ENCODE measurements around the gene PDE7B. TPM values are rescaled to one million over a fixed set of nuclear protein-coding genes. Genes with fewer than 3 reads are reported as not detected.

Gene PDE7B
- total RNA-seq, 1 experiment from 2014 or later, result not detected

DNA sequence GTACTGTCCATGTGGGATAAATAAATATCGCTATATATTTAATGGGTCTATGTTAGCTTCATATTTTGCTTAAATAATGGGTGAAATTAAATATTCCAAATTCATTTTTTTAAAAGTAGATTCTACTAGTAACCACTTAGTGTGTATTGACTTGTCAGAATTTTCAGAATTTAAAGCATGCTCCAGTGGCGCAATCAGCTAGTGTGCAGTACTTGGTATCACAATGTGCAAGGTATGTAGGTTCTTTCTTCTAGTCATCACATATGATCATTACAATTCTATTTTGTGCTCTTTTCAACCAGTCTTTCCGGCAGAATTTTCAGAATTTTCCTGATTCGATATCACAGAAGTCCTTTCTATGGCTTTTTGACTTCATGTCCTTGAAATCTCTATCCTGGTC is 32.6 kb downstream of the PDE7B start:
- intact Hi-C loops (cut with micrococcal nuclease), result loop anchor here (5.0 kb wide), 1 partner anchor 53 kb away; no protein-coding TSS in a partner anchor
- no peak overlapping the region for H2AFZ ChIP-seq (ENCODE audit: low read length)
- no peaks in the 10 kb centered on the region for H4K20me1 ChIP-seq (ENCODE audit: low read length)
- no peaks in the 10 kb centered on the region for H3K79me2 ChIP-seq (ENCODE audit: low read length)
- no peaks in the 10 kb centered on the region for H3K9me3 ChIP-seq (ENCODE audit: low read length)
- H3F3A ChIP-seq (ENCODE audit: low read length, unreplicated experiment), result no peaks in the 10 kb centered on the region
- H3K9me2 ChIP-seq (replicated peaks; ENCODE audit: low read length), result no peaks in the 10 kb centered on the region
- no peak overlapping the region for H3K9ac ChIP-seq (ENCODE audit: low read length)
- CTCF ChIA-PET, result no interaction called here
- H3K27me3 ChIP-seq (ENCODE audit: low read length), result no peaks in the 10 kb centered on the region
- H3K4me2 ChIP-seq (ENCODE audit: low read length), result no peak overlapping the region
- H3K4me3 ChIP-seq (ENCODE audit: low read length), result no peak overlapping the region
- H3K36me3 ChIP-seq (ENCODE audit: low read depth, low read length), result no peaks in the 10 kb centered on the region
- H3K4me1 ChIP-seq (ENCODE audit: insufficient read depth, low read length), result peaks cover 15% of the 10 kb centered on the region
- no peak for DNase-seq
- BruUV-seq (replicated peaks), result no TSS peak
- TF ChIP-seq EZH2 (IDR thresholded peaks at IDR 0.05; ENCODE audit: low read length, unreplicated experiment) (no peak), EZH2phosphoT487 (IDR thresholded peaks at IDR 0.05; ENCODE audit: borderline replicate concordance, low read length) (no peak)
- no peak for ATAC-seq
- POLR2A ChIA-PET (ENCODE audit: unreplicated experiment), result no interaction called here
- no peak overlapping the region for H3K27ac ChIP-seq (ENCODE audit: low read length)

DNA sequence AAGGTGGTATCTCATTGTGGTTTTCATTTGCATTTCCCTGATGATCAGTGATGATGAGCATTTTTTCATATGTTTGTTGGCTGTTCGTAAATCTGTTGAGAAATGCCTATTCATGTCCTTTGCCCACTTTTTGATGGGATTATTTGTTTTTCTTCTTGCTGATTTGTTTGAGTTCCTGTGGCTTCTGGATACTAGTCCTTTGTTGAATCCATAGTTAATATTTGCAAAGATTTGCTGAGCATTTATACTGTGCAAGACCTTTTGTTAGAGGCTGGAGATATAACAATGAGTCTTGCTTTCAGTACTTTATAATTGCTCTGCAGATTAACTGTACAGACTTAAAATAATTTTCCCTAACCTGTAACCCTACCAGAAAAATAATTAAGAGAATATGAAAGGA is 35.6 kb downstream of the PDE7B start:
- BruUV-seq (replicated peaks), result no TSS peak
- no peak overlapping the region for H3K9ac ChIP-seq (ENCODE audit: low read length)
- H2AFZ ChIP-seq (ENCODE audit: low read length), result no peak overlapping the region
- no peaks in the 10 kb centered on the region for H3K4me1 ChIP-seq (ENCODE audit: insufficient read depth, low read length)
- ATAC-seq (no peak), DNase-seq (no peak)
- TF ChIP-seq EZH2 (IDR thresholded peaks at IDR 0.05; ENCODE audit: low read length, unreplicated experiment) (no peak), EZH2phosphoT487 (IDR thresholded peaks at IDR 0.05; ENCODE audit: borderline replicate concordance, low read length) (no peak)
- TF ChIP-seq, protein P1, sequence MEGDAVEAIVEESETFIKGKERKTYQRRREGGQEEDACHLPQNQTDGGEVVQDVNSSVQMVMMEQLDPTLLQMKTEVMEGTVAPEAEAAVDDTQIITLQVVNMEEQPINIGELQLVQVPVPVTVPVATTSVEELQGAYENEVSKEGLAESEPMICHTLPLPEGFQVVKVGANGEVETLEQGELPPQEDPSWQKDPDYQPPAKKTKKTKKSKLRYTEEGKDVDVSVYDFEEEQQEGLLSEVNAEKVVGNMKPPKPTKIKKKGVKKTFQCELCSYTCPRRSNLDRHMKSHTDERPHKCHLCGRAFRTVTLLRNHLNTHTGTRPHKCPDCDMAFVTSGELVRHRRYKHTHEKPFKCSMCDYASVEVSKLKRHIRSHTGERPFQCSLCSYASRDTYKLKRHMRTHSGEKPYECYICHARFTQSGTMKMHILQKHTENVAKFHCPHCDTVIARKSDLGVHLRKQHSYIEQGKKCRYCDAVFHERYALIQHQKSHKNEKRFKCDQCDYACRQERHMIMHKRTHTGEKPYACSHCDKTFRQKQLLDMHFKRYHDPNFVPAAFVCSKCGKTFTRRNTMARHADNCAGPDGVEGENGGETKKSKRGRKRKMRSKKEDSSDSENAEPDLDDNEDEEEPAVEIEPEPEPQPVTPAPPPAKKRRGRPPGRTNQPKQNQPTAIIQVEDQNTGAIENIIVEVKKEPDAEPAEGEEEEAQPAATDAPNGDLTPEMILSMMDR (conservative IDR thresholded peaks at IDR 0.05; ENCODE audit: low read depth, low read length), result no peak
- no peak overlapping the region for H3K4me3 ChIP-seq (ENCODE audit: low read length)
- H3K9me2 ChIP-seq (replicated peaks; ENCODE audit: low read length), result no peaks in the 10 kb centered on the region
- ChIA-PET POLR2A (ENCODE audit: unreplicated experiment) (no interaction called here), CTCF (no interaction called here)
- no peaks in the 10 kb centered on the region for H3K36me3 ChIP-seq (ENCODE audit: low read depth, low read length)
- no peaks in the 10 kb centered on the region for H4K20me1 ChIP-seq (ENCODE audit: low read length)
- no peak overlapping the region for H3K27ac ChIP-seq (ENCODE audit: low read length)
- no peaks in the 10 kb centered on the region for H3K79me2 ChIP-seq (ENCODE audit: low read length)
- no peaks in the 10 kb centered on the region for H3K9me3 ChIP-seq (ENCODE audit: low read length)
- H3F3A ChIP-seq (ENCODE audit: low read length, unreplicated experiment), result no peaks in the 10 kb centered on the region
- H3K4me2 ChIP-seq (ENCODE audit: low read length), result no peak overlapping the region
- no peaks in the 10 kb centered on the region for H3K27me3 ChIP-seq (ENCODE audit: low read length)
- intact Hi-C loops (cut with micrococcal nuclease), result no loop called here

DNA sequence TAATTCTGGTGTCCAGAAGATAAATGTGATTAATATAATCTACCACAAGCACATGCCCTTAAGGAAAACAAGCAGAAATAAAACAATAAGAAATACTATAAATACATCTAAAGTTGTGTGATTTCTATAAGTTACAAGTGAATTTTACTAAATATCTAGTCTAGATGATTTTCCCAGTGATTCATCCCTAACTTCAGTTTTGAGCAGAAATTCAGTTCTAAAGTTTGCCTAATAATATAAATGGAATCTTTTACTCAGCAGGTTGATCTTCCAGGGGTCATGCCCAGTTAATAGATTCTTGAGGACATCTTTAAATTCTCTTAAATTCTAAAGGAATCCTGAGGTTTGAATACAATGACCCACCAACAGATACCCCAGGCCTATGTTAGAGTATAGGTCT is 37.3 kb downstream of the PDE7B start:
- no peaks in the 10 kb centered on the region for H3K9me3 ChIP-seq (ENCODE audit: low read length)
- TF ChIP-seq, protein P1 (conservative IDR thresholded peaks at IDR 0.05; ENCODE audit: low read depth, low read length), result no peak
- TF ChIP-seq EZH2 (IDR thresholded peaks at IDR 0.05; ENCODE audit: low read length, unreplicated experiment), result no peak
- no peak for TF ChIP-seq EZH2phosphoT487 (IDR thresholded peaks at IDR 0.05; ENCODE audit: borderline replicate concordance, low read length)
- H2AFZ ChIP-seq (ENCODE audit: low read length), result no peak overlapping the region
- H3K36me3 ChIP-seq (ENCODE audit: low read depth, low read length), result no peaks in the 10 kb centered on the region
- ATAC-seq (no peak), DNase-seq (no peak)
- no peaks in the 10 kb centered on the region for H4K20me1 ChIP-seq (ENCODE audit: low read length)
- no peaks in the 10 kb centered on the region for H3K4me1 ChIP-seq (ENCODE audit: insufficient read depth, low read length)
- POLR2A ChIA-PET (ENCODE audit: unreplicated experiment), result no interaction called here
- H3K27ac ChIP-seq (ENCODE audit: low read length), result no peak overlapping the region
- no peaks in the 10 kb centered on the region for H3K79me2 ChIP-seq (ENCODE audit: low read length)
- intact Hi-C loops (cut with micrococcal nuclease), result no loop called here
- H3K4me3 ChIP-seq (ENCODE audit: low read length), result no peak overlapping the region
- H3K27me3 ChIP-seq (ENCODE audit: low read length), result no peaks in the 10 kb centered on the region
- no peak overlapping the region for H3K4me2 ChIP-seq (ENCODE audit: low read length)
- no peaks in the 10 kb centered on the region for H3K9me2 ChIP-seq (replicated peaks; ENCODE audit: low read length)
- CTCF ChIA-PET, result no interaction called here
- no peak overlapping the region for H3K9ac ChIP-seq (ENCODE audit: low read length)
- BruUV-seq (replicated peaks), result no TSS peak
- no peaks in the 10 kb centered on the region for H3F3A ChIP-seq (ENCODE audit: low read length, unreplicated experiment)
